NCI-H82 treated with DMSO at 0.1 percent for 48 hours (cell line): ENCODE measurements around the gene CLVS2.

Experiments
- DNase-seq: peaks from one replicate; lab custom pipeline; 2025; ENCODE audit not compliant: unreplicated experiment; lab: John Stamatoyannopoulos, UW

CLVS2 gene

DNA sequence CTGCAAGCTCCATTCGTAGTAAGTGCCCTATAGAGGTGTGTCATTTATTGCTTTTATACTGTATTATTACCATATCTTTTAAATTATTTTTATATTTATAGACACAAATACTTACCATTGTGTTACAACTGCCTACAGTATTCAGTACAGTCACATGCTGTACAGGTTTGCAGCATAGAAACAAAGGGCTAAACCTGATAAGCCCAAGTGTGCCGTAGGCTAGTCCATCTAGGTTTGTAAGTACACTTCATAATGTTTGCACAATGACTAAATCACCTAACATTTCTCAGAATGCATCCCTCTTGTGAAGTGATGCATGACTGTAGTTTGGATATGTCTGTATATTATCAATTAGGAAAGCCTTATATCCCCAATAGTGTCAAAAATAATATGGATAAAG lies 122.8 kb downstream of the CLVS2 start:
- DNase-seq, result no peak
